Activated B cell treated with CpG ODN at 0.5 μM for 24 hours (primary cell): Measurements from ENCODE around the gene ATP2B2. TPM values are rescaled to one million over a fixed set of nuclear protein-coding genes. Genes with fewer than 3 reads are reported as not detected.

Experiments
- ATAC-seq: fragments of 200-7000 bp; cut with Tn5 transposase; one replicate; pipeline ENCODE4 v1.10.0; 2021; ENCODE audit warnings: low read depth, mild to moderate bottlenecking, moderate library complexity
- CTCF ChIA-PET: fragments of 350-600 bp; sonication (Branson Sonifier 250); formaldehyde crosslinking; loops from one replicate; lab custom pipeline; 2021; ENCODE audit warnings: antibody characterized with exemption; lab: Charles Lee
- POLR2A ChIA-PET: fragments of 350-600 bp; sonication (Branson Sonifier 250); formaldehyde crosslinking; loops from one replicate; lab custom pipeline; 2021; ENCODE audit warnings: antibody characterized with exemption; lab: Charles Lee
- DNase-seq: peaks from one replicate; pipeline ENCODE4 v3.0.0; 2022
- H3K27ac Mint-ChIP-seq: one replicate; pipeline ENCODE4 v1.8.0; 2020; ENCODE audit warnings: mixed read lengths
- H3K27me3 Mint-ChIP-seq: one replicate; pipeline ENCODE4 v1.8.0; 2021; ENCODE audit warnings: mixed read lengths
- H3K36me3 Mint-ChIP-seq: one replicate; pipeline ENCODE4 v1.8.0; 2021; ENCODE audit warnings: low read depth, mixed read lengths
- H3K4me1 Mint-ChIP-seq: one replicate; pipeline ENCODE4 v1.8.0; 2021; ENCODE audit warnings: mixed read lengths
- H3K4me3 Mint-ChIP-seq: one replicate; pipeline ENCODE4 v1.8.0; 2020; ENCODE audit warnings: mild to moderate bottlenecking, mixed read lengths
- H3K9me3 Mint-ChIP-seq: one replicate; pipeline ENCODE4 v1.8.0; 2020; ENCODE audit warnings: mixed read lengths
- intact Hi-C: fragments of 100-400 bp; cut with micrococcal nuclease; formaldehyde crosslinking; loops from one replicate; pipeline ENCODE4 v1.15.1; 2024
- total RNA-seq: library from RNA; stranded (reverse); gene quantifications from 2 replicates; pipeline ENCODE4 v1.2.3, GENCODE V29; 2022
- TF ChIP-seq, protein P1 (sequence below): fragments of 200-600 bp; IDR thresholded peaks from one replicate; pipeline ENCODE4 v1.8.0; 2022; ENCODE audit warnings: antibody characterized with exemption, mild to moderate bottlenecking

ATP2B2 gene
- total RNA-seq, 1 donor from 2014 or later: not detected

- no peaks in the 10 kb centered on the region for H3K27me3 Mint-ChIP-seq
- DNase-seq: no peak
- TF ChIP-seq, protein P1, sequence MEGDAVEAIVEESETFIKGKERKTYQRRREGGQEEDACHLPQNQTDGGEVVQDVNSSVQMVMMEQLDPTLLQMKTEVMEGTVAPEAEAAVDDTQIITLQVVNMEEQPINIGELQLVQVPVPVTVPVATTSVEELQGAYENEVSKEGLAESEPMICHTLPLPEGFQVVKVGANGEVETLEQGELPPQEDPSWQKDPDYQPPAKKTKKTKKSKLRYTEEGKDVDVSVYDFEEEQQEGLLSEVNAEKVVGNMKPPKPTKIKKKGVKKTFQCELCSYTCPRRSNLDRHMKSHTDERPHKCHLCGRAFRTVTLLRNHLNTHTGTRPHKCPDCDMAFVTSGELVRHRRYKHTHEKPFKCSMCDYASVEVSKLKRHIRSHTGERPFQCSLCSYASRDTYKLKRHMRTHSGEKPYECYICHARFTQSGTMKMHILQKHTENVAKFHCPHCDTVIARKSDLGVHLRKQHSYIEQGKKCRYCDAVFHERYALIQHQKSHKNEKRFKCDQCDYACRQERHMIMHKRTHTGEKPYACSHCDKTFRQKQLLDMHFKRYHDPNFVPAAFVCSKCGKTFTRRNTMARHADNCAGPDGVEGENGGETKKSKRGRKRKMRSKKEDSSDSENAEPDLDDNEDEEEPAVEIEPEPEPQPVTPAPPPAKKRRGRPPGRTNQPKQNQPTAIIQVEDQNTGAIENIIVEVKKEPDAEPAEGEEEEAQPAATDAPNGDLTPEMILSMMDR: no peak
- H3K27ac Mint-ChIP-seq: no peak overlapping the region
- no peaks in the 10 kb centered on the region for H3K9me3 Mint-ChIP-seq
- peaks cover 25% of the 10 kb centered on the region for H3K4me1 Mint-ChIP-seq
- H3K36me3 Mint-ChIP-seq: no peaks in the 10 kb centered on the region
- intact Hi-C loops: no loop called here
- ChIA-PET POLR2A (no interaction called here), CTCF (no interaction called here)
- no peak for ATAC-seq
- no peak overlapping the region for H3K4me3 Mint-ChIP-seq
Observed at GRCh38 chr3:10335871-10336622, 169.3 kb downstream of the ATP2B2 start.

DNA sequence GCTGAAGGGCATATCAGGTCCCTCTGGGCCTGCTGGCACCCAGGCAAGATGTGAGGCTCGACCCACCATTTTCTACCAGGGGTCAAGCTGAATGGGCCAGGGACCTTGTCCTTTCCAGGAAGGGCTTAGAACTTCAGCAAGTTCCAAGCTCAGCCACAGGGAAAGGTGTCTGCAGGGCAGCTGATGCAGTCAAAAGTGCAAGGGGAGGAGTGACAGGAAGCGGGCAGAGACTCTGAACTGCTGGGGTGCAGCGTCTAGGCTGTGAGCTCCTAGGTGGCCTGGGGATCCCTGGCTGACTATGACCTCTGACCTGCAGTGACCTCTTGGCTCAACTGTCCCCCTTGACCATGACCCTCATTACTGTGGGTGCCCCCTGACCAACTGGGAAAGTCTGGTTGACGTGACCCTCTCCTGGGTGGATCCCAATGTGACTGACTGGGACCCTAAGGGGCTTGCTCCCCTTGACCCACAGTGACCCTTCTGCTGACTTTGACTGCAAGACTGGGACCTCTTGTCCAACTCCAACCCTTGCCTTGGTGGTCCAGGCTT is 170.1 kb downstream of the ATP2B2 start:
- TF ChIP-seq, protein P1: no peak
- Mint-ChIP-seq H3K4me1 (peaks cover 25% of the 10 kb centered on the region), H3K9me3 (no peaks in the 10 kb centered on the region), H3K36me3 (no peaks in the 10 kb centered on the region), H3K27me3 (no peaks in the 10 kb centered on the region), H3K27ac (no peak overlapping the region), H3K4me3 (no peak overlapping the region)
- intact Hi-C loops: no loop called here
- ChIA-PET CTCF (interaction anchor here (1.4 kb wide), 1 partner anchor 9 kb away, joined by 4 read pairs; no protein-coding TSS in a partner anchor), POLR2A (interaction anchor here (0.8 kb wide), 1 partner anchor 15 kb away, joined by 3 read pairs; the partner anchor contains the start of gene SEC13)
- no peak for DNase-seq
- ATAC-seq: no peak

DNA sequence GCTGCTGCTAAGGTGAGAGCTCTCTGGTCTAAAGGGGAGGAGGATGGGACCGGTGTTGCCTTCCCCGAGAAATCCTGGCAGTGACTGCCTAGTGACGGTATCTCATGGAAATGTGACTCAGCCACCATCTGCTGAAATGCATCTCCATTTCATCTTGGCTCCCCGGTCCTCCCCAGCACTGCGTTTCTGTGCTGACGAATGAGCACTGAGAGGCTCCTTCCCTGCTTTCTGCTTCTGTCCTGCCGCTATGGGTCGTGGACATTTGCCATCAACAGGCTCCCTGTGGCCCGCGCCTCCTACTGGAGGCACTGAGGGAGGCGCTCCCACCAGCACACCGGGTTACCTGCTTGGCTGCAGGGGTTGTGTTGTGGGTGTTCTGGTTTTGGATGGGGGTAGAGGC is 170.9 kb downstream of the ATP2B2 start:
- TF ChIP-seq, protein P1: no peak
- peaks cover 2% of the 10 kb centered on the region for H3K27me3 Mint-ChIP-seq
- intact Hi-C loops: no loop called here
- DNase-seq (no peak), ATAC-seq (no peak)
- no peak overlapping the region for H3K27ac Mint-ChIP-seq
- POLR2A ChIA-PET: interaction anchor here (0.8 kb wide), 1 partner anchor 14 kb away, joined by 3 read pairs; the partner anchor contains the start of gene SEC13
- H3K4me1 Mint-ChIP-seq: peaks cover 25% of the 10 kb centered on the region
- H3K9me3 Mint-ChIP-seq: no peaks in the 10 kb centered on the region
- CTCF ChIA-PET: interaction anchor here (1.4 kb wide), 1 partner anchor 10 kb away, joined by 4 read pairs; no protein-coding TSS in a partner anchor
- H3K4me3 Mint-ChIP-seq: no peak overlapping the region
- H3K36me3 Mint-ChIP-seq: no peaks in the 10 kb centered on the region

DNA sequence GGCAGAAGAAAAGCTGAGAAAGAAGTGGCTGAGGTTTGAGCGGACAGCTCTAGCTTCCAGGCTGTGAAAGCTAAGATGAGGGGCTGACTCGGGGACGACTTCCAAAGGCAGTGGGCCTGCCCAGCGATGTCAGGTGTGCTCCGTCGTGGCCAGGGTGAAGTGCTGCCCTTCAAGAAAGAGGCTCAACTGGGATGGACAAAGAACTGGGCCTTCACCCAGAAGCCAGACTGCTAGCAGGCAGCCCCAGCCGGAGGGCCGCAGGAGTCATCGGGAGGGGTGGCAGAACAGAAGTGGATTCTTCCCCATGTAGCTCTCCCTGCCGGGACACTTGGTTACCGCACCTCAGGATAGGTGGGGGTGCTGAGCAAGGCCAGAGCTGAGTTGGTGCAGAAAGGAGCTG is 171.3 kb downstream of the ATP2B2 start:
- H3K36me3 Mint-ChIP-seq: no peaks in the 10 kb centered on the region
- no peaks in the 10 kb centered on the region for H3K9me3 Mint-ChIP-seq
- intact Hi-C loops: no loop called here
- H3K4me1 Mint-ChIP-seq: peaks cover 25% of the 10 kb centered on the region
- no peak for DNase-seq
- CTCF ChIA-PET: interaction anchor here (1.4 kb wide), 1 partner anchor 10 kb away, joined by 4 read pairs; no protein-coding TSS in a partner anchor
- H3K27me3 Mint-ChIP-seq: peaks cover 7% of the 10 kb centered on the region
- TF ChIP-seq, protein P1: no peak
- H3K4me3 Mint-ChIP-seq: no peak overlapping the region
- POLR2A ChIA-PET: no interaction called here
- H3K27ac Mint-ChIP-seq: no peak overlapping the region
- ATAC-seq: no peak

GRCh38 chr3:10333349-10333650 is 172.1 kb downstream of the ATP2B2 start:
- ChIA-PET CTCF (no interaction called here), POLR2A (no interaction called here)
- H3K4me3 Mint-ChIP-seq: no peak overlapping the region
- intact Hi-C loops: no loop called here
- no peak overlapping the region for H3K27ac Mint-ChIP-seq
- no peaks in the 10 kb centered on the region for H3K9me3 Mint-ChIP-seq
- DNase-seq (no peak), ATAC-seq (no peak)
- H3K36me3 Mint-ChIP-seq: no peaks in the 10 kb centered on the region
- H3K27me3 Mint-ChIP-seq: peaks cover 14% of the 10 kb centered on the region
- H3K4me1 Mint-ChIP-seq: peaks cover 25% of the 10 kb centered on the region
- TF ChIP-seq, protein P1: no peak
